Mucosa of gallbladder (tissue), 1 donor: Measurements from ENCODE around the gene NDRG4. TPM values are rescaled to one million over a fixed set of nuclear protein-coding genes. Genes with fewer than 3 reads are reported as not detected.

Experiments
- DNase-seq: peaks from one replicate; pipeline ENCODE4 v3.0.0-alpha.2; 2020; ENCODE audit warnings: low spot score
- total RNA-seq: library from RNA; stranded (reverse); gene quantifications from one replicate; pipeline ENCODE4 v1.2.1, GENCODE V29; 2021
- donor health status: DM: no; HTN: no; CAD: no.

NDRG4 gene
- total RNA-seq, result 5.6 TPM

- DNase-seq, result peak; percentile 36
Measured at GRCh38 chr16:58499615-58500351, at the start of gene NDRG4. Gene NDRG4, plus strand, starts transcription at chr16:58500143. Its CDS starts 106 bp downstream, at chr16:58500249.

GRCh38 chr16:58450590-58450989 is 49.4 kb upstream of the NDRG4 start:
- DNase-seq, result no peak

GRCh38 chr16:58451265-58451689 is 48.7 kb upstream of the NDRG4 start:
- no peak for DNase-seq

GRCh38 chr16:58451945-58452401 is 48.0 kb upstream of the NDRG4 start:
- no peak for DNase-seq

GRCh38 chr16:58452640-58453039 is 47.3 kb upstream of the NDRG4 start:
- no peak for DNase-seq

GRCh38 chr16:58454178-58454577 is 45.8 kb upstream of the NDRG4 start:
- DNase-seq, result no peak

- DNase-seq, result no peak
Measured at GRCh38 chr16:58454856-58455255, 45.1 kb upstream of the NDRG4 start.

GRCh38 chr16:58455750-58456149 is 44.2 kb upstream of the NDRG4 start:
- DNase-seq, result no peak

GRCh38 chr16:58456193-58456592 is 43.8 kb upstream of the NDRG4 start:
- DNase-seq, result no peak

- no peak for DNase-seq
Measured at GRCh38 chr16:58458606-58459343, 41.2 kb upstream of the NDRG4 start.

GRCh38 chr16:58459344-58460218 is 40.4 kb upstream of the NDRG4 start:
- DNase-seq, result no peak

- DNase-seq, result no peak
Measured at GRCh38 chr16:58460219-58460610, 39.7 kb upstream of the NDRG4 start.

- no peak for DNase-seq
Measured at GRCh38 chr16:58461056-58461455, 38.9 kb upstream of the NDRG4 start.

- no peak for DNase-seq
Measured at GRCh38 chr16:58461640-58462039, 38.3 kb upstream of the NDRG4 start.

GRCh38 chr16:58462089-58462488 is 37.9 kb upstream of the NDRG4 start:
- no peak for DNase-seq

GRCh38 chr16:58462499-58462996 is 37.4 kb upstream of the NDRG4 start:
- no peak for DNase-seq

GRCh38 chr16:58462997-58463941 is 36.7 kb upstream of the NDRG4 start:
- no peak for DNase-seq

GRCh38 chr16:58464047-58464915 is 35.7 kb upstream of the NDRG4 start:
- no peak for DNase-seq

GRCh38 chr16:58464916-58465731 is 34.8 kb upstream of the NDRG4 start:
- DNase-seq, result no peak
